GM10847 (cell line): ENCODE results near the gene DNAJC18.

ENCODE experiments used
- POLR2A ChIP-seq: IDR thresholded peaks from 2 replicates; pipeline ENCODE4 v1.6.1; 2011; ENCODE audit not compliant: insufficient read length; ENCODE audit errors: extremely low read depth

The DNAJC18 gene

DNA sequence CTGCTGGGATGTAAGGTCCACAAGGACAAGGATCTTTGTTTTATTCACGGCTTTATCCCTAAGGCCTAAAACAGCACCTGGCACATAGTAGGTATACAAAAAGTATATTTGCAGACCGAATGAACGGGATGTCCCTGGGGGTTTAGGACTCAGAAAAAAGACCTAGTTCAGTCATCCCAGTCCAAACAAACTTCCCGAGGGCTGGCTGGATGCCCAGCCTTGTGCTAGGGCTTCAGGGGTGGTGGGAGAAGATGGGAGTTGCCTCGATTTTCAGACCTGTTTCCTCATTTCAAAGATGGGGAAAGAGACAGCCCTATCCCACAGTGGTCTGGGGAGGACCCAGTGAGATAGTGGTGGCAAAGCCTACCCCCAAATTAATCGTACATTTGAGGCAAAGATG, 41.4 kb downstream of the DNAJC18 start:
- TF ChIP-seq POLR2A: no peak

DNA sequence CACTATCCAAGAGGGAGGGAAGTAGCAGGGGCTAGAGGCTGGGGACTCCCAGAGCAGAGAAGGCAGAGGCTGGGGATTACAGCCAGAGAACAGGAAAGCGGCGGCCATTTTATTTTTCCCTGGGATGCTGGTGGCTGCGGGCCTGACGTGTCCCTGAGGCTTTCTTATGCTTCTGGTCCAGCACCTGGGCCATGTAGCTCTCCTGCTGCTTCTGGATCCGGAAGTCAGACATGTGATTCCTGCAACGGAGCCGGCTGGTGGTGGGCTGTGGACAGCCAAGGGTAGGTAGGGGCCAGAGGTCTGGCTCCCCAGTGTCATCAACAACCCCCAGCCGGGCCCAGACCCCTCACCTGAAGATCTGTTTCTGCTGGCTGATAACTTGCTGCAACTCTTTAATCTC, 42.6 kb downstream of the DNAJC18 start:
- TF ChIP-seq POLR2A: no peak

DNA sequence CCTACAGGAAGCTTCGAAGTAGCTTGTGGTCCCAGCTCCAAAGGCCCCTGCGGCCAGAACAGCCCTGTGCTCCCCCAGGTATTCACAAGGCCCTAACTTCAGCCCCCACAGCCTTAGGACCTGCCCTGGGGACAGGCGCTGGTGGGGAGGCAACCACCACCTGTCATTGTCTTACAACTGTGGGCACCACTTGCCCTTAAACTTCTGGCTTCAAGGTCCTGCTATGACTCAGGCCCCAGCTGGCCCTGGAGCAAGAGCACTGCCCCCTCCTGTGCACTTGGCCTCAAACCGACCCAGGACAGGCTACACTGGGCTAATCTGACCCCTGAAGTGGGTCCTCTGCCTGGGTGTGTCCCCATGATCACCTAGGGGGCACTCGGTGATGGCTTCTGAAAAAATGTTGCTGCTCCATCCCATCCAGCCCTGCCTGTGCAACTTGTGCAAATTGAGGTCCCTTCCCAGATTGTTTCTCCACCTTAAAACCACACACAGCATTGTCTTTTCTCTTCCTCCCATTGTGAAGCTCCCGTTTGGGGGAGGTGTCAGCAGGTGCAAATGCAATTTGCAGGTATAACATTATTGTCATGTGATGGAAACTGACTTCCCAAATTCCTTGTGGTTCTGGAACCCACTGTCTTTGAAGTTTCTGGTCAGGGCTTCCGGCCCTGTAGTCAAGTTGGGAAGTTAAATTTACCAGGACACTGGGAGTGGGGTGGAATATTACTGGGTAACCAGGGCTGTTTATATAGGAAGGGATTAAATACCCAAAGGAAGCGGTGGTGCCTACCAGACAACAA, 43.3 kb downstream of the DNAJC18 start:
- no peak for TF ChIP-seq POLR2A

DNA sequence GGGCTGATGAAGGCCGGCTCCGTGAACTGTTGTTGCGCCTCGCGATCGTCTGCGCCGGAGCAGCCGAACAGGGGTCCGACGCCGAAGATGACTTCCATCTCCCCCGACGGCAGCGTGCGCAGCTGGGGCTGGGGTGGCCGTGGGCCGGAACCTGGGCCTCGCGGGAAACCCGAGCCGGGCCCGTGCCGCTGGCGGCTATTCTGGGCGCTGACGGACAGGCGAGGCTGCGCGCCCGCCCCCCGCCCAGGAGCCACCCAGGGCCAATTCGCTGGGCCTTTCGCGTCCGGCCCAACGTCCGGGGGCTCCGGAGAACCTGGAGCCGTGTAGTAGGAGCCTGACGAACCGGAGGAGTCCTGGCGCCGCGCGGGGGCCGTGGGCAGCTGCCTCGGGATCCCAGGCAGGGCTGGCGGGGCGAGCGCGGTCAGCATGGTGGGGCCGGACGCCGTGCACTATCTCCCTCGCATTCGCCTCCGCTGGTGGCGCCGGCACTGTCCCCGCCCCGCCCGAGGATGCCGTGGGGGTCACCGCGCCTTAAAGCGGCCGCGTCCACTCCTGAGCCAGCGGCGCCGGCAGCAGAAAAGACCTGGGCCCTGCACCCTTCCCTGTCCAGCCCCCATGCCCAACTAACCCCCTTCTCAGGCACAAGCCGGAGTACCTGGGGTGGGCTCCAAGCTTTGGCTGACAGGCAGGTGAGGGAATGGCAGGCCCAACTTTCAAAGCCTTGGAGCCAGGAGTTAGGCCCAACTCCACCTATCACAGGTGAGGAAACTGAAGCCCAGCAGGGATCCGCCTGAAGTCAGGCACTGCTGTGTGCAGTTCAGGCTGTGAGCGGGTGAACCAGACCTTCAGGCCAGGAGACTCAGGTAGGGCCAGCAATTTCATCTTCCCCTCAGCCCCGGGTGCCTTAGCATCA, 44.4 kb downstream of the DNAJC18 start, which contains the start of gene PROB1:
Gene PROB1, minus strand, starts transcription at position 451 of the 913 bp plus-strand sequence. Its CDS starts 23 bp downstream, at position 428.
- TF ChIP-seq POLR2A: no peak

DNA sequence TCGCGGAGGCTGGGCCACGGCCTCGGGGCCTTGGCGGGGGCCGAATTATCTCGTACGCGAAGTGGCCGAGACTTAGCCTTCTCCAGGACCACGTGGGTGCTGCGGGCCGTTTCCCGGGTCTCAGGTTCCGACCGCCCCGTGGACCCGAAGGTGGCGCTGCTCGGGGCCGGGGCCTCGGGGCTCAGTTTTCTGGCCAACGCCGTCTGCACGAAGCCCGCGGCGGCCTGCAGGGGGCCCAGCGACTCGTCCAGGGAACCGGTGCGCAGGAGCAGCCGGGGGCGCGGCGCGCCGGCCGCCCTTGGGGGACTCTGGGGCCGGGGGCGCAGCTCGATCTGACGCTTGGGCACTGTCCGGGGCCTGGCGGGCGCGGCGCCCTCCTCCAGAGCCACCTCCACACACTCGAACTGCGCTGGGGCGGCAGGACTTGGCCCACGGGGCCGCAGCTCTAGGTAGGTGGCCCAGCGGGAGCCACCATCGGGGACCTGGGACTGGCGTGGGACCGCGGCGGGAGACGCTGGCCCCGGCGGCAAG, 45.1 kb downstream of the DNAJC18 start:
- TF ChIP-seq POLR2A: peak; percentile 6

DNA sequence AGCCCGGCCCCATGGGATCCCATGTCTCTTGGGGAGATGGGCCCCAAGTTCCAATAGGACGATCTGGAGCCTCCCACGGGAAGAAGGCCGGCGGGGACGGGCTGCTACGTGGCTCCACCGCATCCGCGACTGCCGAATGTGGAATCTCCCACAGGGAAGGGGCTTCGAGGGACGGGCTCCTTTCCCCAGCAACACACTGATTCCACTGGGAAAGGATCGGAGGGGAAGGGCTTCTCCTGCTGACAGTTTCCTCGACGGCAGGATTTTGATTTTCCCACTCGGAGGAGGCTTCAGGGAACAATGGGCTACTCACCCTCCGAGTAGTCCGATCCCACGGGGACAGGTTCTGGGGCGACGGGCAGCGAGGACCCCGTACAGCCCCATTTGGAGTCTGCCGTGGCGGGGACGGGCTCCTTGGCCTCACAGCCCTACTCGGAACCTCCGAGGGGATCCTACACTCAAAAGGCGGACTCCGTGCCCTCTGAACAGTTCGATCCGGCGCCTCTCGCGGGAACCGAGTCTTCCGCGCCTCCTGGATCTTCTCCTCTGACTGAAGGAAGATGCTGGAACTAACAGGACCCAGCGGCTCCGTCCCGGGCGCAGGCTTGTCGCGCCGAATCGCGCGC, 45.7 kb downstream of the DNAJC18 start:
- peak; percentile 9 for TF ChIP-seq POLR2A

DNA sequence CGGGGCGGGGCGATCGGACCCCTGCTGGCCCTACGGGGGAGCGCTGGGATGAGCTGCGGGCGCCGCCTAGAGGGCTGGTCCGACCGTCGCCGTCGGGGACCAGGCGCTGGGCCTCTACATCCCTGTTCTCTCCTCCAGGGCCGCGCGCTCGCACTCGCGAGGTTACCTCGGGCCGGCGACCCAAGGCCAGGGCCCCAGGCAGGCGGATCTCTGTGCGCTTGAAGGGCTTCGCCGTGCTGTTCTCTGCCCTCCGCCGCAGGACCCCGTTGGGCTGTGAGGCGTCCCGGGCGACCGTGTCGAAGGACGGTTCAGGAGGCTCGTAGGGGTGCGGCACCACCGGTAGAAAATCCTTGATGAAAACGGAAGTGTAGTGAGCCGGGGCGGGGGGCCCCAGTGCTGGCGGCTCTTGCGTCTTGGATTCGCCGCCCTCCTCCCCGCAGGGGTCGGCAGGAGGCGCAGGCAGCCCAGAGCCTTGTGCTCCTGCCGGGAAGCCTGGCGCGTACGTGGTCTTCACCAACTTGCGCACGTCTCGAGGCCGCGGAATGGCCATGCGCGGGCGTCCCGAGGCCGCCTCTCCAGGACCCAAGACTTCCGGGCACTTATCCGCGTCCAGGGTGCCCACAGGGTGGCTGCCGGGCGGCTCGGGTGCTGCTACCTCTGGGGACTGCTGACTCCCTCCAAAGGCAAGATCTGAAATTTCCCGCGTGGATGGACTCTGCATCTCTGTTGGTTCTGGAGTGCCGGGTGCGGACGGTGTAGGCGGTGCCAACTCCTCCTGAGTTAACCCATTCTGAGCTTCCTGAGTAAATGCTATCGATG, 46.4 kb downstream of the DNAJC18 start:
- no peak for TF ChIP-seq POLR2A

DNA sequence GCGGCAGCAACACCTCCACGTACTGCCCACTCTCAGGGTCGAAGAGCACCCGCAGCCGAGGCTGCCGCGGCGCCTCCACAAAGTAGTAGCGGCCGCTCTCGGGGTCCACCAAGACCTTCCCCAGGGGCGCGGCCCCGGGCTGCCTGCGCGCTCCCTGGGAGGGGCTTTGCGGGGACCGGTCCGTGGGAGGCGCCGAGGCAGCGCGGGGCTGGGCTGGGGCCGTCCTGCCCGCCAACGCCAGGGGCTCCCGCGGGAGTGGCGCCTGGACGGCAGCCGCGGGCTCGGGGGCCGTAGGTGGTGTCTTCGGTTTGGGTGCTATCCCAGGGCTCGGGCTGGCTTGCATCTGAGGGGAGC, 47.0 kb downstream of the DNAJC18 start:
- TF ChIP-seq POLR2A: no peak

DNA sequence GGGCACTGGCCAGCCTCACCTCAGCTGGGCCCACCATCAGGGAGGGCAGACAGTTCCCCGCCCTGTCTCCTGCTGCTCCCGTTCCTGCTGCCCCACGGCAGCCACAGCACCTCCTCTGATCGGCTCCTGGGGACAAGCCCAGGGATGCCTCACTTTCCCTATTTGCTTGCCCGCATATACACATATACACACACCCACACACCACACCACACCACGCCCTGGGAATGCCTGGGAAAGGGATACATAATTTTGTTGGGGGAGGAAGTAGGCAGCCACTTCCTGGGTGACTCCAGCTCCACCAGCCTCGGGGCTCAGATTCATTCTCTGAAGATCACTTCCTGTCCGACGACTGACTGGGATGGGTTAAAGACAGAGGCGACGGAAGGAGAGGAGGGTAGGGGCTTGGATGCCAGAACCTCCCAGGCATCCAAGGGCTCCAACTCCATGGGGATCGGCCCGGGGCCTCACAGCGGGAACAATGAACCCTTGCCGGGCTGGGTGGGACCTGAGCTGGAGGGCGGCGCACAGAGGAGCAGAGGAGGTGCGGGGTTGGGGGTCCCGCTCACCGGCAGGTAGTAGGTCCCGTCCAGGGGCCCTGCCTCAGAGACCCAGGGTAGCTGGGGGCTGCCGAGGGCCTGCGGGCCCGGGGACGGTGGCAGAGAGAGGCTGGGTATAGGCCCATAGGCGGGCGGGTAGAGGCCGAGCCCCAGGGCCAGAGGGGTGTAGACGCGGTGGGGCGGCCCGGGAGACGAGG, 47.6 kb downstream of the DNAJC18 start:
- no peak for TF ChIP-seq POLR2A

DNA sequence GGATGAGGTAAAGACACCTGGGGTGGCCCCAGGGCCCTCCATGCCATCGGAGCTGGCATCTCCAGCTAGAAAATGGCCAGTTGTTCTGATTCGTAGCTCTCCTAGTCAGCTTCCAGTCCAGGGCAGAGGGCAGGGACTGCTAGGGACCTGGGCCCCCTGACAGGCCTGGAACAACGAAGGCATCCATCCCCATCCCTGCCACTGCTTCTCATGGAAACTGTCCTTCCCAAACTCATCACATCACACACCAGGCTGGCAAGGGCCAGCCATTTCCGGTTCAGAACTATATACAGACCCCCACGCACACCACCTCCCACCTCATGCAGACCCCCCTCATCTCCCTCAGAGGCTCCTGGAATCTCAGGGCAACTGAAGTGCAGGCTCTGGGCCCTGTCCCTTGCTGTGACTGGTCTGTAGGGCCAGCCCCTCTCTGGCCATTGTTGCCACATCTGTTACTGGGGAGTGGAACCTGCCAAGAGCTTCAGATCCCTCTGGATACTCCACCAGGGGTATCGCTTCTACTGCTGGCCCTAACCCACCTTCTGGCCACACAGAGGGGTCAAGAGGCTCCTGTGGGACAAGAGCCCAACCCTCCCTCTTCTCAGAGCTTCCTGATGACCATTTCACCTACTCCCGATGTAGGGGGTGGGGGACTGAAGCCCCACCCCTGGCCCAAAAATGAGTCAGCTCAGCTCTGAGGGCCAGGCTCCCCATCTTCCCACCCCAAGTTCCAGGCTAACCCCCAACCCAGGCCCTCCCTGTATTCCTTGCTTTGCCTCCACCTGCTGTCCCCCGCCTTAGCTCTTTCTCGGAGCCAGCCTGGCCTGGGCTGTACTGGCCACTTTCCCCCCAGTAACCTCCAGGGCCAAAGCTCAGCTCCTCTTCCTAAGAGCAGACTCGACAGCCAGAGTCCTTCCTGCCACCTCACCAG, 48.4 kb downstream of the DNAJC18 start:
- no peak for TF ChIP-seq POLR2A

DNA sequence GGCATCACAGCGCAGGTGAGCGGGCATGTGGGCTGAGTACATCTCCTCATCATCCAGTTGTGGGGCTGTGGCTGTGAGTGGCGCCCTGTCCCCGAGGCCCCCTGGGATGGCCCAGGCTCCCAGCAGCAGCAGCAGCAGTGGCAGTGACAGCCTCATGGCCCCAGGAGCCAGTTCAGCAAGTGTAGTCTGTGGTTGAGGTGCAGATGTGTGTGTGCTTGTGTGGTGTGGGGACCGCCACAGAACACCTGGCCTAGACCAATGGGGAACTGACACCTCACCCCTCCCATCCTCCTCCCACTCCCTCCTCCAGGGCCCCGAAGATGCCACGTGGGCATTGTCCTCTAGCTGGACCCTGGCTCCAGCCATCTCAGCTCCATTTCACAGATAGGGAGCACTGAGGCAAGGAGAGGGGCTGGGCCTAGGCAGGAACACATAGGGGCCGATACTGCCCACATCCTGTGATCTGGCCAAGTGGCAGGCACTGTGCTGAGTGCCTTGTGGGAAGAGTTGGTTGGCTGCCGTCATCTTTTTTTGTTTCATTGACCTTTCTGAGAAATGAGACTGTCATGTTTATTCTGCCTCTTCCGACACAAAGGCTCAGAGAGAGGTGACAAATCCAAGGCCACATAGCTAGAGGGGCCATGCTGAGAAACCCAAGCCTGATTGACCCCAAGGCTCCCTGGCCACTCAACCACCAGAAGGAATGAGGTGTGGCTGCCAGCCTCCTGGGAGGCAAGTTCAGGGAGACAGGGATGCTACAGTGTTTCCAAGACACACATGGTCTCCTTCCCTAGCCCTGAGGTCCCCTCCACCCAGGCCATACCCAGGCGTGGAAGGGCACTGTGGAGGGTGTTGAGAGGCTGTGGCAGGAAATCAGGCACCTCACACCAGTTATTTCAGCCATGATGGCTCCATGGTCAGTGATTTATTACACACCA, 49.4 kb downstream of the DNAJC18 start, which contains the start of gene MZB1:
Gene MZB1, minus strand, starts transcription at position 213 of the 938 bp plus-strand sequence. Its CDS starts 57 bp downstream, at position 156.
- TF ChIP-seq POLR2A: peak; percentile 93

DNA sequence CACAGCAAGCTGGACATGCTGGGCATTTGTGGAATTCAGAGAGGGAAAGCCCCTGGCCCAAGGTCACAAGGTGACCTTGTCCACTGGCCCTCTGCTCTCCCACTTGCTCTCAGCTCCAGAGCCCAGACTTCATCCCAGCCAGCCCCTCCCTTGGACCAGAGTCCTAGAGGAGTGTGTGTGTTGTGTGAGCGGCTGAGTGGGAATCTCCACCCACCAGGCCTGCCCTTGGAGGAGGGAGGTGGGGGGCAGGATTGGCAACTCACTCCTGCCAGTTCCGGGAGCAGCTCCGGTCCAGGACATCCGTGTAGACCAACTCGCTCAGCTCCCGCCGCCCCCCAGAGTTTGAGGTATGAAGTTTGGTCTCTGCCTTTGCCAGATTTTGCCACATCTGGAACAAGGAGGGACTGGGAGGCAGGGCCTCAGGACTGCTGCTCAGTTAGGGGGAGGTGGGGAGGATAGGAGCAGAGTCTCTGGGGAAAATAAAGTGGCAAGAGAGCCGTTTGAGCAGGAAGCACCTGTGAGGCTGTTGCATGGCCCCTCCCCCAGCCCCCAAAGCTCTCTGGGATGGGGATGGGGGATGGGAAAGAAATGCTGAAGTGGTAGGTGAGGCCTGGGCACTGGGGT, 51.0 kb downstream of the DNAJC18 start:
- no peak for TF ChIP-seq POLR2A
